WTC11 (cell line): ENCODE measurements around the gene SLC9A9. TPM values are rescaled to one million over a fixed set of nuclear protein-coding genes. Genes with fewer than 3 reads are reported as not detected.

Experiments used
- ATAC-seq: fragments of 200-7000 bp; cut with Tn5 transposase; 2 replicates; pipeline ENCODE4 v1.10.0; 2021; ENCODE audit warnings: mild to moderate bottlenecking, moderate library complexity
- CTCF ChIA-PET: fragments of 300-600 bp; sonication (Branson Sonifier 250); formaldehyde crosslinking; loops from one replicate; lab custom pipeline; 2021; ENCODE audit warnings: antibody characterized with exemption; lab: Charles Lee
- POLR2A ChIA-PET: fragments of 350-600 bp; sonication (Branson Sonifier 250); formaldehyde crosslinking; loops from one replicate; lab custom pipeline; 2021; ENCODE audit warnings: antibody characterized with exemption; lab: Charles Lee
- DNase-seq: peaks from one replicate; pipeline ENCODE4 v3.0.0; 2021; ENCODE audit warnings: low spot score
- H3K27ac Mint-ChIP-seq: 2 replicates; pipeline ENCODE4 v1.8.0; 2021; ENCODE audit warnings: mixed read lengths
- H3K27me3 Mint-ChIP-seq: 2 replicates; pipeline ENCODE4 v1.8.0; 2021; ENCODE audit warnings: low read depth, mild to moderate bottlenecking, moderate library complexity, mixed read lengths
- H3K36me3 Mint-ChIP-seq: 2 replicates; pipeline ENCODE4 v1.8.0; 2021; ENCODE audit warnings: mixed read lengths
- H3K4me1 Mint-ChIP-seq: 2 replicates; pipeline ENCODE4 v1.8.0; 2022; ENCODE audit warnings: mixed read lengths
- H3K4me3 Mint-ChIP-seq: 2 replicates; pipeline ENCODE4 v1.8.0; 2021; ENCODE audit warnings: mild to moderate bottlenecking, moderate library complexity, mixed read lengths
- H3K9me3 Mint-ChIP-seq: 2 replicates; pipeline ENCODE4 v1.8.0; 2021; ENCODE audit warnings: mixed read lengths
- CBFB ChIP-seq: sonication (generic); formaldehyde crosslinking; IDR thresholded peaks from 2 replicates; pipeline ENCODE4 v1.8.1; 2022; ENCODE audit warnings: mild to moderate bottlenecking, low read depth, missing genetic modification reagents
- FOXK1 ChIP-seq: sonication (generic); formaldehyde crosslinking; IDR thresholded peaks from 2 replicates; pipeline ENCODE4 v1.8.0; 2022; ENCODE audit warnings: mild to moderate bottlenecking, moderate library complexity, missing genetic modification reagents
- GABPB1 ChIP-seq: sonication (generic); formaldehyde crosslinking; IDR thresholded peaks from 2 replicates; pipeline ENCODE4 v1.8.1; 2023; ENCODE audit warnings: mild to moderate bottlenecking, missing genetic modification reagents
- HMGA2 ChIP-seq: fragments of 250-450 bp; sonication (Bioruptor Pico); IDR thresholded peaks from 2 replicates; pipeline ENCODE4 v1.4.0; 2021; ENCODE audit warnings: mild to moderate bottlenecking, moderate library complexity
- IRF2 ChIP-seq: sonication (generic); formaldehyde crosslinking; IDR thresholded peaks from 2 replicates; pipeline ENCODE4 v1.8.0; 2022; ENCODE audit warnings: low read depth, missing genetic modification reagents, borderline replicate concordance
- NFATC4 ChIP-seq: fragments of 250-450 bp; sonication (Bioruptor Pico); IDR thresholded peaks from 2 replicates; pipeline ENCODE4 v1.9.0; 2021; ENCODE audit warnings: mild to moderate bottlenecking
- NFE2L1 ChIP-seq: sonication (generic); formaldehyde crosslinking; IDR thresholded peaks from 2 replicates; pipeline ENCODE4 v1.8.1; 2023; ENCODE audit warnings: missing genetic modification reagents
- NR1H2 ChIP-seq: sonication (generic); formaldehyde crosslinking; IDR thresholded peaks from 2 replicates; pipeline ENCODE4 v1.9.0; 2021; ENCODE audit warnings: mild to moderate bottlenecking, moderate library complexity, missing genetic modification reagents
- PRRX2 ChIP-seq: fragments of 250-450 bp; sonication (Bioruptor Pico); IDR thresholded peaks from 2 replicates; pipeline ENCODE4 v1.8.0; 2021; ENCODE audit warnings: mild to moderate bottlenecking
- RELA ChIP-seq: sonication (generic); formaldehyde crosslinking; IDR thresholded peaks from 2 replicates; pipeline ENCODE4 v1.8.1; 2022; ENCODE audit warnings: missing genetic modification reagents, mild to moderate bottlenecking, borderline replicate concordance
- RORB ChIP-seq: fragments of 250-450 bp; sonication (Bioruptor Pico); IDR thresholded peaks from 2 replicates; pipeline ENCODE4 v1.9.0; 2021; ENCODE audit warnings: mild to moderate bottlenecking
- TCF7 ChIP-seq: sonication (generic); formaldehyde crosslinking; IDR thresholded peaks from 2 replicates; pipeline ENCODE4 v1.8.0; 2022; ENCODE audit warnings: mild to moderate bottlenecking, low read depth, missing genetic modification reagents, moderate library complexity
- ZNF219 ChIP-seq: sonication (generic); formaldehyde crosslinking; IDR thresholded peaks from 2 replicates; pipeline ENCODE4 v1.8.0; 2023; ENCODE audit warnings: missing genetic modification reagents, mild to moderate bottlenecking, borderline replicate concordance
- ZNF416 ChIP-seq: fragments of 250-450 bp; sonication (Bioruptor Pico); IDR thresholded peaks from 2 replicates; pipeline ENCODE4 v1.9.0; 2021; ENCODE audit warnings: mild to moderate bottlenecking, inconsistent platforms
- ZNF423 ChIP-seq: fragments of 250-450 bp; sonication (Bioruptor Pico); IDR thresholded peaks from 2 replicates; pipeline ENCODE4 v2.1.2; 2022; ENCODE audit warnings: mild to moderate bottlenecking, moderate library complexity
- total RNA-seq: library from RNA; stranded (reverse); gene quantifications from 3 replicates; pipeline ENCODE4 v1.2.3, GENCODE V29; 2021
- TF ChIP-seq, protein P1 (sequence below): sonication (generic); formaldehyde crosslinking; IDR thresholded peaks from 2 replicates; pipeline ENCODE4 v1.8.1; 2022; ENCODE audit warnings: mild to moderate bottlenecking, moderate library complexity, missing genetic modification reagents
- TF ChIP-seq, protein P2 (sequence below): sonication (generic); formaldehyde crosslinking; IDR thresholded peaks from 2 replicates; pipeline ENCODE4 v1.8.1; 2023; ENCODE audit warnings: mild to moderate bottlenecking, missing genetic modification reagents, borderline replicate concordance
- TF ChIP-seq, protein P3 (sequence below): sonication (generic); formaldehyde crosslinking; IDR thresholded peaks from 2 replicates; pipeline ENCODE4 v1.8.1; 2022; ENCODE audit warnings: low read depth, mild to moderate bottlenecking, moderate library complexity, missing genetic modification reagents, borderline replicate concordance
- TF ChIP-seq, protein P4 (sequence below): sonication (generic); formaldehyde crosslinking; IDR thresholded peaks from 2 replicates; pipeline ENCODE4 v1.8.0; 2022; ENCODE audit warnings: mild to moderate bottlenecking, missing genetic modification reagents
- TF ChIP-seq, protein P5 (sequence below): sonication (generic); formaldehyde crosslinking; conservative IDR thresholded peaks from 2 replicates; pipeline ENCODE4 v1.8.1; 2022; ENCODE audit warnings: mild to moderate bottlenecking, missing genetic modification reagents

The SLC9A9 gene
- total RNA-seq, 1 experiment from 2014 or later = 1.2 TPM

DNA sequence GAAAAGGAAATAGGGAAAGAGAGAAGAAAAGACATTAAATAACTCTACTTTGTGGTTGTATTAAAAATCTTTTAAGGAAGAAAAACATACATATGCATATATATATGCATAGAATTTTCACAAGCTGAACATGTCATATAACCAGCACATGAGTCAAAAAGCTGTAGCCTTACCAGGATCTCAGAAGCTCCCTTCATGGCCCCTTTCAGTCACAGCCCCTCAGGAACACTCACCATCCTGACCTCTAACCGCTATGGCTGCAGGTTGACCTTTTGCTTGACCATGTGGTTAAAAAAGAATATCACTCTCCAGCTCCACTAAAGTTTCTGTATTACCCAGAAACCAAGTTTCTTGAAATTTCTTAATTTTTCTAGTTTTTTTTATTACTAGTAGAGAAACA is 625.3 kb downstream of the SLC9A9 start:
- peaks cover 10% of the 10 kb centered on the region for H3K4me1 Mint-ChIP-seq

DNA sequence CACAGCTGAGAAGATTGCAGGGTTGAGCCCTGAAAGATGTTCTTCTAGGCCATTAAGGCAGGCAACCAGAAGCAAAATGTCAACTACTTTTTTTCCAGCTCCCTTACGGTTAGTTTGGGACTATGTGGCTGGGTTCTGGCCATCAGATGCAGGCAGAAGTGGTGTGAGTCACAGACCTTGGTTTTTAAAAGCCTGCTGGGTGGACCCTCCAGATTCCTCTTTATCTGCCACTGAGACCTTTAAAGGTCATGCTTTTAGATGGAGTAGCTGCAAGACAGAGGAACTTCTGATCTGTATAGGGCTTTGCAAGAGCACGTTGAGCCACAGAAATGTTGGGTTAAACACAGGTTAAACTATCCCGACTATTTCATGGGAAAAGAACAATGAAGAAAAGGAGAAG is 625.8 kb downstream of the SLC9A9 start:
- DNase-seq = no peak
- no peak overlapping the region for H3K27ac Mint-ChIP-seq
- no peaks in the 10 kb centered on the region for H3K9me3 Mint-ChIP-seq
- no peak overlapping the region for H3K4me3 Mint-ChIP-seq
- TF ChIP-seq, protein P1, sequence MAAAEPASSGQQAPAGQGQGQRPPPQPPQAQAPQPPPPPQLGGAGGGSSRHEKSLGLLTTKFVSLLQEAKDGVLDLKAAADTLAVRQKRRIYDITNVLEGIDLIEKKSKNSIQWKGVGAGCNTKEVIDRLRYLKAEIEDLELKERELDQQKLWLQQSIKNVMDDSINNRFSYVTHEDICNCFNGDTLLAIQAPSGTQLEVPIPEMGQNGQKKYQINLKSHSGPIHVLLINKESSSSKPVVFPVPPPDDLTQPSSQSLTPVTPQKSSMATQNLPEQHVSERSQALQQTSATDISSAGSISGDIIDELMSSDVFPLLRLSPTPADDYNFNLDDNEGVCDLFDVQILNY = no peak
- TF ChIP-seq, protein P2, sequence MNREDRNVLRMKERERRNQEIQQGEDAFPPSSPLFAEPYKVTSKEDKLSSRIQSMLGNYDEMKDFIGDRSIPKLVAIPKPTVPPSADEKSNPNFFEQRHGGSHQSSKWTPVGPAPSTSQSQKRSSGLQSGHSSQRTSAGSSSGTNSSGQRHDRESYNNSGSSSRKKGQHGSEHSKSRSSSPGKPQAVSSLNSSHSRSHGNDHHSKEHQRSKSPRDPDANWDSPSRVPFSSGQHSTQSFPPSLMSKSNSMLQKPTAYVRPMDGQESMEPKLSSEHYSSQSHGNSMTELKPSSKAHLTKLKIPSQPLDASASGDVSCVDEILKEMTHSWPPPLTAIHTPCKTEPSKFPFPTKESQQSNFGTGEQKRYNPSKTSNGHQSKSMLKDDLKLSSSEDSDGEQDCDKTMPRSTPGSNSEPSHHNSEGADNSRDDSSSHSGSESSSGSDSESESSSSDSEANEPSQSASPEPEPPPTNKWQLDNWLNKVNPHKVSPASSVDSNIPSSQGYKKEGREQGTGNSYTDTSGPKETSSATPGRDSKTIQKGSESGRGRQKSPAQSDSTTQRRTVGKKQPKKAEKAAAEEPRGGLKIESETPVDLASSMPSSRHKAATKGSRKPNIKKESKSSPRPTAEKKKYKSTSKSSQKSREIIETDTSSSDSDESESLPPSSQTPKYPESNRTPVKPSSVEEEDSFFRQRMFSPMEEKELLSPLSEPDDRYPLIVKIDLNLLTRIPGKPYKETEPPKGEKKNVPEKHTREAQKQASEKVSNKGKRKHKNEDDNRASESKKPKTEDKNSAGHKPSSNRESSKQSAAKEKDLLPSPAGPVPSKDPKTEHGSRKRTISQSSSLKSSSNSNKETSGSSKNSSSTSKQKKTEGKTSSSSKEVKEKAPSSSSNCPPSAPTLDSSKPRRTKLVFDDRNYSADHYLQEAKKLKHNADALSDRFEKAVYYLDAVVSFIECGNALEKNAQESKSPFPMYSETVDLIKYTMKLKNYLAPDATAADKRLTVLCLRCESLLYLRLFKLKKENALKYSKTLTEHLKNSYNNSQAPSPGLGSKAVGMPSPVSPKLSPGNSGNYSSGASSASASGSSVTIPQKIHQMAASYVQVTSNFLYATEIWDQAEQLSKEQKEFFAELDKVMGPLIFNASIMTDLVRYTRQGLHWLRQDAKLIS (CRISPR knock-in tag) = no peak
- no peak for TF ChIP-seq FOXK1 (CRISPR knock-in tag)
- no peak for TF ChIP-seq ZNF219 (CRISPR knock-in tag)
- TF ChIP-seq, protein P3, sequence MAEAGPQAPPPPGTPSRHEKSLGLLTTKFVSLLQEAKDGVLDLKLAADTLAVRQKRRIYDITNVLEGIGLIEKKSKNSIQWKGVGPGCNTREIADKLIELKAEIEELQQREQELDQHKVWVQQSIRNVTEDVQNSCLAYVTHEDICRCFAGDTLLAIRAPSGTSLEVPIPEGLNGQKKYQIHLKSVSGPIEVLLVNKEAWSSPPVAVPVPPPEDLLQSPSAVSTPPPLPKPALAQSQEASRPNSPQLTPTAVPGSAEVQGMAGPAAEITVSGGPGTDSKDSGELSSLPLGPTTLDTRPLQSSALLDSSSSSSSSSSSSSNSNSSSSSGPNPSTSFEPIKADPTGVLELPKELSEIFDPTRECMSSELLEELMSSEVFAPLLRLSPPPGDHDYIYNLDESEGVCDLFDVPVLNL (CRISPR knock-in tag) = no peak
- TF ChIP-seq NFATC4 = no peak
- no peaks in the 10 kb centered on the region for H3K36me3 Mint-ChIP-seq
- ATAC-seq = no peak
- no peaks in the 10 kb centered on the region for H3K27me3 Mint-ChIP-seq
- POLR2A ChIA-PET = no interaction called here
- CTCF ChIA-PET = no interaction called here
- peaks cover 10% of the 10 kb centered on the region for H3K4me1 Mint-ChIP-seq

More for the DNA sequence above, 625.3 kb downstream of the SLC9A9 start:
- Mint-ChIP-seq H3K9me3 (no peaks in the 10 kb centered on the region), H3K4me3 (no peak overlapping the region), H3K27ac (no peak overlapping the region), H3K36me3 (no peaks in the 10 kb centered on the region), H3K27me3 (no peaks in the 10 kb centered on the region)
- CTCF ChIA-PET = no interaction called here
- POLR2A ChIA-PET = no interaction called here
- ATAC-seq (no peak), DNase-seq (no peak)
- TF ChIP-seq CBFB = no peak
- TF ChIP-seq RELA (CRISPR knock-in tag) = no peak
- TF ChIP-seq RORB (CRISPR knock-in tag) = no peak
- TF ChIP-seq NFE2L1 = no peak
- no peak for TF ChIP-seq ZNF423
- TF ChIP-seq, protein P4, sequence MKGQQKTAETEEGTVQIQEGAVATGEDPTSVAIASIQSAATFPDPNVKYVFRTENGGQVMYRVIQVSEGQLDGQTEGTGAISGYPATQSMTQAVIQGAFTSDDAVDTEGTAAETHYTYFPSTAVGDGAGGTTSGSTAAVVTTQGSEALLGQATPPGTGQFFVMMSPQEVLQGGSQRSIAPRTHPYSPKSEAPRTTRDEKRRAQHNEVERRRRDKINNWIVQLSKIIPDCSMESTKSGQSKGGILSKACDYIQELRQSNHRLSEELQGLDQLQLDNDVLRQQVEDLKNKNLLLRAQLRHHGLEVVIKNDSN (CRISPR knock-in tag) = no peak
- TF ChIP-seq GABPB1 = no peak
- no peak for TF ChIP-seq NR1H2 (CRISPR knock-in tag)
- TF ChIP-seq ZNF416 (CRISPR knock-in tag) = no peak
- TF ChIP-seq TCF7 = no peak
- no peak for TF ChIP-seq PRRX2 (CRISPR knock-in tag)
- TF ChIP-seq HMGA2 (CRISPR knock-in tag) = no peak
- TF ChIP-seq, protein P5, sequence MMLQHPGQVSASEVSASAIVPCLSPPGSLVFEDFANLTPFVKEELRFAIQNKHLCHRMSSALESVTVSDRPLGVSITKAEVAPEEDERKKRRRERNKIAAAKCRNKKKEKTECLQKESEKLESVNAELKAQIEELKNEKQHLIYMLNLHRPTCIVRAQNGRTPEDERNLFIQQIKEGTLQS (CRISPR knock-in tag) = no peak
- TF ChIP-seq IRF2 (CRISPR knock-in tag) = no peak
